ENCODE data around the gene KCNJ15. TPM values are rescaled to one million over a fixed set of nuclear protein-coding genes. Genes with fewer than 3 reads are reported as not detected.

The KCNJ15 gene
- total RNA-seq, 1 experiment from 2014 or later: 0.13 TPM

- H3K36me3 ChIP-seq (ENCODE audit: control insufficient read depth, insufficient read depth, low read length): no peaks in the 10 kb centered on the region
- H3K27me3 ChIP-seq (ENCODE audit: control insufficient read depth, insufficient read depth, low read length): no peaks in the 10 kb centered on the region; the same call in 1 of the 2 replicates
- no peak for TF ChIP-seq SIN3A (IDR thresholded peaks at IDR 0.05; ENCODE audit: borderline replicate concordance, insufficient read depth, low read depth, low read length)
- TF ChIP-seq POLR2AphosphoS5 (IDR thresholded peaks at IDR 0.05; ENCODE audit: low read depth, low read length): no peak
- TF ChIP-seq, protein P1, sequence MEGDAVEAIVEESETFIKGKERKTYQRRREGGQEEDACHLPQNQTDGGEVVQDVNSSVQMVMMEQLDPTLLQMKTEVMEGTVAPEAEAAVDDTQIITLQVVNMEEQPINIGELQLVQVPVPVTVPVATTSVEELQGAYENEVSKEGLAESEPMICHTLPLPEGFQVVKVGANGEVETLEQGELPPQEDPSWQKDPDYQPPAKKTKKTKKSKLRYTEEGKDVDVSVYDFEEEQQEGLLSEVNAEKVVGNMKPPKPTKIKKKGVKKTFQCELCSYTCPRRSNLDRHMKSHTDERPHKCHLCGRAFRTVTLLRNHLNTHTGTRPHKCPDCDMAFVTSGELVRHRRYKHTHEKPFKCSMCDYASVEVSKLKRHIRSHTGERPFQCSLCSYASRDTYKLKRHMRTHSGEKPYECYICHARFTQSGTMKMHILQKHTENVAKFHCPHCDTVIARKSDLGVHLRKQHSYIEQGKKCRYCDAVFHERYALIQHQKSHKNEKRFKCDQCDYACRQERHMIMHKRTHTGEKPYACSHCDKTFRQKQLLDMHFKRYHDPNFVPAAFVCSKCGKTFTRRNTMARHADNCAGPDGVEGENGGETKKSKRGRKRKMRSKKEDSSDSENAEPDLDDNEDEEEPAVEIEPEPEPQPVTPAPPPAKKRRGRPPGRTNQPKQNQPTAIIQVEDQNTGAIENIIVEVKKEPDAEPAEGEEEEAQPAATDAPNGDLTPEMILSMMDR (IDR thresholded peaks at IDR 0.05): no peak
- no peak for TF ChIP-seq TCF7L2 (IDR thresholded peaks at IDR 0.05; ENCODE audit: low read depth, low read length)
- TF ChIP-seq, protein P2, sequence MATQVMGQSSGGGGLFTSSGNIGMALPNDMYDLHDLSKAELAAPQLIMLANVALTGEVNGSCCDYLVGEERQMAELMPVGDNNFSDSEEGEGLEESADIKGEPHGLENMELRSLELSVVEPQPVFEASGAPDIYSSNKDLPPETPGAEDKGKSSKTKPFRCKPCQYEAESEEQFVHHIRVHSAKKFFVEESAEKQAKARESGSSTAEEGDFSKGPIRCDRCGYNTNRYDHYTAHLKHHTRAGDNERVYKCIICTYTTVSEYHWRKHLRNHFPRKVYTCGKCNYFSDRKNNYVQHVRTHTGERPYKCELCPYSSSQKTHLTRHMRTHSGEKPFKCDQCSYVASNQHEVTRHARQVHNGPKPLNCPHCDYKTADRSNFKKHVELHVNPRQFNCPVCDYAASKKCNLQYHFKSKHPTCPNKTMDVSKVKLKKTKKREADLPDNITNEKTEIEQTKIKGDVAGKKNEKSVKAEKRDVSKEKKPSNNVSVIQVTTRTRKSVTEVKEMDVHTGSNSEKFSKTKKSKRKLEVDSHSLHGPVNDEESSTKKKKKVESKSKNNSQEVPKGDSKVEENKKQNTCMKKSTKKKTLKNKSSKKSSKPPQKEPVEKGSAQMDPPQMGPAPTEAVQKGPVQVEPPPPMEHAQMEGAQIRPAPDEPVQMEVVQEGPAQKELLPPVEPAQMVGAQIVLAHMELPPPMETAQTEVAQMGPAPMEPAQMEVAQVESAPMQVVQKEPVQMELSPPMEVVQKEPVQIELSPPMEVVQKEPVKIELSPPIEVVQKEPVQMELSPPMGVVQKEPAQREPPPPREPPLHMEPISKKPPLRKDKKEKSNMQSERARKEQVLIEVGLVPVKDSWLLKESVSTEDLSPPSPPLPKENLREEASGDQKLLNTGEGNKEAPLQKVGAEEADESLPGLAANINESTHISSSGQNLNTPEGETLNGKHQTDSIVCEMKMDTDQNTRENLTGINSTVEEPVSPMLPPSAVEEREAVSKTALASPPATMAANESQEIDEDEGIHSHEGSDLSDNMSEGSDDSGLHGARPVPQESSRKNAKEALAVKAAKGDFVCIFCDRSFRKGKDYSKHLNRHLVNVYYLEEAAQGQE (IDR thresholded peaks at IDR 0.05; ENCODE audit: insufficient read depth in 1 of 2, low read depth in 2 of 2, low read length in 1 of 2): no peak
- ChIA-PET CTCF (no interaction called here), POLR2A (no interaction called here)
- in situ Hi-C loops (cut with HindIII; ENCODE audit: low pct_unique_long_range_greater_than_20kb, low sequenced_read_pairs): no loop called here
- no peaks in the 10 kb centered on the region for H3K4me1 ChIP-seq (ENCODE audit: control insufficient read depth, insufficient read depth, low read length)
- no peak overlapping the region for H3K27ac ChIP-seq (ENCODE audit: low read length)
- DNase-seq (ENCODE audit: low read depth, low spot score) (no peak), ATAC-seq (no peak)
- no peak overlapping the region for H3K4me3 ChIP-seq (ENCODE audit: low read depth in 2 of 2, low read length in 2 of 2)
- intact Hi-C loops (cut with micrococcal nuclease; ENCODE audit: unreplicated experiment): no loop called here
- no peaks in the 10 kb centered on the region for H3K9me3 ChIP-seq (ENCODE audit: control insufficient read depth, insufficient read depth, low read depth, low read length)
- BruUV-seq (replicated peaks): no TSS peak
These were observed 69.1 kb downstream of the KCNJ15 start for GRCh38 chr21:38325731-38326420.

DNA sequence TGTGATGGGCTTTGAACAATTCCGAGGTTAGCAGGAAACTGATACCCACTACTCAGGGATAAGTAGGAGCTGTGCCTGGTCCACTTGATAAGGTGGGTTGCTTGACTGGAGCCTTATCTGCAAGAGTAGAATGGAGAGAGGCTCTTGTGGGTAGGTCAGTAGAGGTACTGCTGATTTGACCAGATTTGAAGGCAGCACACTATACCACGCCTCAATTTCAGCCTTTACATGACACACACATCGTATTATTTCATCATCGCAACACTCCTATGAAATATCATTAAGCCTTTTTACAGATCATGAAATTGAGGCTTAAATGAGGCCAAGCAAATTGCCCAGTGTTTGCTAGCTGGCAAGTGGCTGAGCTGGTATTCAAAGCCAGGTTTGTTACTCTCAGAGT, 69.6 kb downstream of the KCNJ15 start:
- no TSS peak for BruUV-seq (replicated peaks)
- no peaks in the 10 kb centered on the region for H3K9me3 ChIP-seq (ENCODE audit: control insufficient read depth, insufficient read depth, low read depth, low read length)
- no peaks in the 10 kb centered on the region for H3K36me3 ChIP-seq (ENCODE audit: control insufficient read depth, insufficient read depth, low read length)
- DNase-seq (ENCODE audit: low read depth, low spot score): no peak
- H3K27ac ChIP-seq (ENCODE audit: low read length): no peak overlapping the region
- TF ChIP-seq SIN3A (IDR thresholded peaks at IDR 0.05; ENCODE audit: borderline replicate concordance, insufficient read depth, low read depth, low read length): no peak
- TF ChIP-seq POLR2AphosphoS5 (IDR thresholded peaks at IDR 0.05; ENCODE audit: low read depth, low read length): no peak
- TF ChIP-seq, protein P1 (IDR thresholded peaks at IDR 0.05): no peak
- TF ChIP-seq, protein P2 (IDR thresholded peaks at IDR 0.05; ENCODE audit: insufficient read depth in 1 of 2, low read depth in 2 of 2, low read length in 1 of 2): no peak
- no peak for TF ChIP-seq TCF7L2 (IDR thresholded peaks at IDR 0.05; ENCODE audit: low read depth, low read length)
- ChIA-PET POLR2A (no interaction called here), CTCF (no interaction called here)
- in situ Hi-C loops (cut with HindIII; ENCODE audit: low pct_unique_long_range_greater_than_20kb, low sequenced_read_pairs): no loop called here
- no peak overlapping the region for H3K4me3 ChIP-seq (ENCODE audit: low read depth in 2 of 2, low read length in 2 of 2)
- intact Hi-C loops (cut with micrococcal nuclease; ENCODE audit: unreplicated experiment): no loop called here
- no peak for ATAC-seq
- no peaks in the 10 kb centered on the region; the same call in 1 of the 2 replicates for H3K27me3 ChIP-seq (ENCODE audit: control insufficient read depth, insufficient read depth, low read length)
- no peaks in the 10 kb centered on the region for H3K4me1 ChIP-seq (ENCODE audit: control insufficient read depth, insufficient read depth, low read length)
